ENCODE measurements around the gene TMEM219. TPM values are rescaled to one million over a fixed set of nuclear protein-coding genes. Genes with fewer than 3 reads are reported as not detected.
"Not testable (repeated sequence)": the region's sequence is repeated elsewhere in the genome, so short reads cannot be mapped to it uniquely, and the experiment has no call there.

TMEM219 gene
- total and polyA plus RNA-seq, 9 of the 15 experiments (the other 6 are each of a cell fraction or from before 2014, with no cell fraction given), result 35.3 to 62.8 (median 55.5) TPM

DNA sequence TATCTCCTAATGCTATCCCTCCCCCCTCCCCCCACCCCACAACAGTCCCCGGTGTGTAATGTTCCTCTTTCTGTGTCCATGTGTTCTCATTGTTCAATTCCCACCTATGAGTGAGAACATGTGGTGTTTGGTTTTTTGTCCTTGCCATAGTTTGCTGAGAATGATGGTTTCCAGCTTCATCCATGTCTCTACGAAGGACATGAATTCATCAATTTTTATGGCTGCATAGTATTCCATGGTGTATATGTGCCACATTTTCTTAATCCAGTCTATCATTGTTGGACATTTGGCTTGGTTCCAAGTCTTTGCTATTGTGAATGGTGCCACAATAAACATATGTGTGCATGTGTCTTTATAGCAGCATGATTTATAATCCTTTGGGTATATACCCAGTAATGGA, 30.1 kb upstream of the TMEM219 start:
- H3K36me3 ChIP-seq (ENCODE audit: control insufficient read depth, insufficient read depth, low read length); FAIRE-seq; H3K4me2 ChIP-seq (ENCODE audit: insufficient read depth, low read length); BruUV-seq (replicated peaks); H3K4me3 ChIP-seq; H2AFZ ChIP-seq (ENCODE audit: low read depth, low read length); ATAC-seq; intact Hi-C loops (cut with micrococcal nuclease); H3K4me1 ChIP-seq (replicated peaks in 1 of 2; ENCODE audit: control insufficient read depth in 2 of 2, insufficient read depth in 2 of 2, low read length in 2 of 2); H4K20me1 ChIP-seq (replicated peaks; ENCODE audit: control insufficient read depth, insufficient read depth, low read length); H3K79me2 ChIP-seq (ENCODE audit: control insufficient read depth, insufficient read depth, low read length); H3K27ac ChIP-seq (ENCODE audit: extremely low read depth, low read depth, low read length); H3K27me3 ChIP-seq (ENCODE audit: control insufficient read depth in 2 of 2, insufficient read depth in 2 of 2, low read length in 2 of 2); POLR2A ChIA-PET; H3K9me1 ChIP-seq (ENCODE audit: control insufficient read depth, insufficient read depth, low read length); H3K9ac ChIP-seq (ENCODE audit: insufficient read depth in 1 of 2, low read depth in 2 of 2, low read length in 2 of 2); DNase-seq (ENCODE audit: extremely low read depth in 1 of 4, low spot score in 3 of 4); CTCF ChIA-PET (ENCODE audit: low intra/inter-chr PET ratio); in situ Hi-C loops (cut with MboI); H3K9me3 ChIP-seq (replicated peaks; ENCODE audit: control insufficient read depth, insufficient read depth, low read depth, low read length): not testable (repeated sequence)
- WGBS (ENCODE audit: insufficient coverage, low coverage, missing lambda C conversion rate), result 62% methylated on average over 1 of the region's 2 CpGs
- TF ChIP-seq NFIC (IDR thresholded peaks at IDR 0.05) (peak; percentile 70), ZNF146 (CRISPR knock-in tag; IDR thresholded peaks at IDR 0.05; ENCODE audit: unreplicated experiment) (peak; percentile 42)

DNA sequence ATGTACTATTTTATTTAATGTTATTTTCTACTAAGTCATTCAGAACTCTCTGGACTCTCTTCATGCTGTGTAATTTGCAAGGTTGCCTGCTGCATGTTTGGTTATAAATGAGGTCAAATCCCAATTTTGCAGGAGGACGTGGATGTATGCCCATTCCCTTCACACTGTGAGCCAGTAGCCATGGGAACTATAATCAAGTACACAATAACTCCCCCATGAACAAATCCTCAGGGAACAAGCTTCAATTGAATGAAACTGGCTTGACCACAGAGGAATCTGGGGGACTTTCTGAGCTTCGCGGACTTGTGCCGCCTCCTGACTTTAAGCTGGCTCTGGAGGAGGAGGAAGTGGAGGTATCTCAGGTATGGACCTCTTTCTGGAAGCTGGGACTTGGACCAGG, 21.2 kb upstream of the TMEM219 start:
- CTCF ChIA-PET (ENCODE audit: low intra/inter-chr PET ratio), result no interaction called here
- in situ Hi-C loops (cut with MboI) (no loop called here), intact Hi-C loops (cut with micrococcal nuclease) (no loop called here)
- Histone ChIP-seq H3K27me3 (ENCODE audit: control insufficient read depth in 2 of 2, insufficient read depth in 2 of 2, low read length in 2 of 2) (no peaks in the 10 kb centered on the region), H3K9me3 (replicated peaks; ENCODE audit: control insufficient read depth, insufficient read depth, low read depth, low read length) (peaks cover 5% of the 10 kb centered on the region), H3K4me1 (replicated peaks in 1 of 2; ENCODE audit: control insufficient read depth in 2 of 2, insufficient read depth in 2 of 2, low read length in 2 of 2) (peaks cover 18 to 33% of the 10 kb centered on the region in 2 experiments), H3K4me3 (no peak overlapping the region), H4K20me1 (replicated peaks; ENCODE audit: control insufficient read depth, insufficient read depth, low read length) (peaks cover 5% of the 10 kb centered on the region; the same call in 1 of the 2 replicates), H3K9me1 (ENCODE audit: control insufficient read depth, insufficient read depth, low read length) (no peaks in the 10 kb centered on the region), H3K4me2 (ENCODE audit: insufficient read depth, low read length) (no peak overlapping the region), H3K9ac (ENCODE audit: insufficient read depth in 1 of 2, low read depth in 2 of 2, low read length in 2 of 2) (no peak overlapping the region), H2AFZ (ENCODE audit: low read depth, low read length) (no peak overlapping the region), H3K27ac (ENCODE audit: extremely low read depth, low read depth, low read length) (no peak overlapping the region), H3K79me2 (ENCODE audit: control insufficient read depth, insufficient read depth, low read length) (no peaks in the 10 kb centered on the region), H3K36me3 (ENCODE audit: control insufficient read depth, insufficient read depth, low read length) (no peaks in the 10 kb centered on the region)
- ATAC-seq (no peak), DNase-seq (ENCODE audit: extremely low read depth in 1 of 4, low spot score in 3 of 4) (no peak), FAIRE-seq (no peak)
- 14% methylated on average over 1 of the region's 4 CpGs for WGBS (ENCODE audit: insufficient coverage, low coverage, missing lambda C conversion rate)
- BruUV-seq (replicated peaks), result no TSS peak
- TF ChIP-seq, protein P1, sequence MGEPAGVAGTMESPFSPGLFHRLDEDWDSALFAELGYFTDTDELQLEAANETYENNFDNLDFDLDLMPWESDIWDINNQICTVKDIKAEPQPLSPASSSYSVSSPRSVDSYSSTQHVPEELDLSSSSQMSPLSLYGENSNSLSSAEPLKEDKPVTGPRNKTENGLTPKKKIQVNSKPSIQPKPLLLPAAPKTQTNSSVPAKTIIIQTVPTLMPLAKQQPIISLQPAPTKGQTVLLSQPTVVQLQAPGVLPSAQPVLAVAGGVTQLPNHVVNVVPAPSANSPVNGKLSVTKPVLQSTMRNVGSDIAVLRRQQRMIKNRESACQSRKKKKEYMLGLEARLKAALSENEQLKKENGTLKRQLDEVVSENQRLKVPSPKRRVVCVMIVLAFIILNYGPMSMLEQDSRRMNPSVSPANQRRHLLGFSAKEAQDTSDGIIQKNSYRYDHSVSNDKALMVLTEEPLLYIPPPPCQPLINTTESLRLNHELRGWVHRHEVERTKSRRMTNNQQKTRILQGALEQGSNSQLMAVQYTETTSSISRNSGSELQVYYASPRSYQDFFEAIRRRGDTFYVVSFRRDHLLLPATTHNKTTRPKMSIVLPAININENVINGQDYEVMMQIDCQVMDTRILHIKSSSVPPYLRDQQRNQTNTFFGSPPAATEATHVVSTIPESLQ (CRISPR knock-in tag; IDR thresholded peaks at IDR 0.05), result no peak
- TF ChIP-seq ZNF436 (CRISPR knock-in tag; IDR thresholded peaks at IDR 0.05), result no peak
- POLR2A ChIA-PET, result interaction anchor here (0.6 to 1.5 kb wide), 2 partner anchors 33 to 45 kb away, joined by 4 to 6 read pairs; partner anchors contain the start of gene TAOK2
